ENCODE measurements around the gene PDZRN3. TPM values are rescaled to one million over a fixed set of nuclear protein-coding genes. Genes with fewer than 3 reads are reported as not detected.

PDZRN3 gene
- total RNA-seq, 1 experiment from 2014 or later: 5.9 TPM

DNA sequence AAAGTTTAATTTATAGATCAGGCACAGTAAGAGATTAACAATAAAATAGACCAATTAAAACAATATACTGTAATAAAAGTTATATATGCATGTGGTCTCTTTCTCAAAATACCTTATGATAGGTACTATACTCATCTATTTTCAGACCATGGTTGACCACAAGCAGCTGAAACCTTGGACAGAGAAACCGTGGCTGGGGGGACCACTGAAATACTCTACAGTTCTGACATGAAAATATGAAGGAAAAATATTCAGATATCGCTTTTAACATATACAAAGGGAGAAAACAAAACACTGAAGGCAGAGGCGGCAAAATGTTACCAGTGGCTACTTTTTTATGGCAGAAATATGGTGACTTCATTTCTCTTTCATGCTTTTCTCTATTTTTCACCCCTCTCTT lies 114.0 kb downstream of the PDZRN3 start:
- H3K27ac Mint-ChIP-seq: no peak overlapping the region
- Histone ChIP-seq H3K18ac (ENCODE audit: insufficient read length, low read depth, low read length) (no peak overlapping the region), H3K14ac (ENCODE audit: insufficient read depth, low read length) (no peak overlapping the region), H4K20me1 (ENCODE audit: control insufficient read depth, insufficient read depth, insufficient read length) (no peaks in the 10 kb centered on the region), H2BK15ac (ENCODE audit: low read depth, low read length) (no peak overlapping the region), H4K8ac (replicated peaks; ENCODE audit: insufficient read length, low read depth, low read length) (no peak overlapping the region), H4K91ac (ENCODE audit: insufficient read length, low read depth, low read length) (no peak overlapping the region), H3K4me2 (ENCODE audit: insufficient read depth, insufficient read length, low read length) (no peak overlapping the region), H3K27me3 (ENCODE audit: insufficient read depth, low read length) (no peaks in the 10 kb centered on the region), H3K23ac (ENCODE audit: insufficient read length, low read depth, low read length) (no peak overlapping the region), H2AK5ac (ENCODE audit: insufficient read length, low read length) (no peak overlapping the region), H2BK20ac (ENCODE audit: low read depth, low read length, poor library complexity, severe bottlenecking) (no peak overlapping the region), H3K9me3 (ENCODE audit: control insufficient read depth, low read depth, low read length) (no peaks in the 10 kb centered on the region), H3T11ph (ENCODE audit: low read length) (no peak overlapping the region), H3K79me1 (ENCODE audit: insufficient read depth, low read depth, low read length, poor library complexity, severe bottlenecking) (no peaks in the 10 kb centered on the region), H3K23me2 (ENCODE audit: insufficient read length, low read depth, low read length, poor library complexity, severe bottlenecking) (no peaks in the 10 kb centered on the region), H4K5ac (ENCODE audit: insufficient read length, low read depth, low read length) (no peak overlapping the region), H3K4me1 (ENCODE audit: insufficient read depth, low read length) (no peaks in the 10 kb centered on the region; the same call in 1 of the 2 replicates), H2BK12ac (ENCODE audit: insufficient read length, low read depth, low read length) (no peak overlapping the region), H3K27ac (ENCODE audit: insufficient read length, low read depth, low read length) (no peak overlapping the region), H3K56ac (ENCODE audit: insufficient read length, low read depth, low read length) (no peak overlapping the region), H3K79me2 (ENCODE audit: insufficient read depth, low read length) (no peaks in the 10 kb centered on the region), H3K4ac (ENCODE audit: low read depth, low read length) (no peak overlapping the region), H3K9ac (ENCODE audit: extremely low read depth, insufficient read length, low read length) (no peak overlapping the region), H2BK5ac (ENCODE audit: insufficient read length, low read length) (no peak overlapping the region), H2BK120ac (ENCODE audit: low read depth, low read length, poor library complexity, severe bottlenecking) (no peak overlapping the region), H2AFZ (ENCODE audit: low read length) (no peak overlapping the region)
- peaks cover 53 to 59% of the 10 kb centered on the region in 2 experiments for H3K4me1 Mint-ChIP-seq
- H3K9me3 Mint-ChIP-seq: no peaks in the 10 kb centered on the region
- no peak for DNase-seq
- H3K4me3 Mint-ChIP-seq: no peak overlapping the region
- H3K27me3 Mint-ChIP-seq (ENCODE audit: low read depth): peaks cover 55% of the 10 kb centered on the region
- no CpG with 5 or more reads among the region's 3 CpGs for WGBS (ENCODE audit: extremely low coverage, insufficient read length, low lambda C conversion rate)
- H3K36me3 Mint-ChIP-seq (ENCODE audit: insufficient read depth in 1 of 3, low read depth in 3 of 3): no peaks in the 10 kb centered on the region
- TF ChIP-seq CTCF (conservative IDR thresholded peaks at IDR 0.05): no peak

Measured in H9 (cell line).